OCI-LY1 (cell line): ENCODE data around the gene CALHM5.

ENCODE experiments used
- H2AFZ ChIP-seq: fragments of 200-600 bp; sonication (generic), shearing (Covaris generic); 2 replicates; pipeline ENCODE4 v1.6.0; 2014; ENCODE audit warnings: antibody characterized with exemption, mild to moderate bottlenecking, low read length
- H3F3A ChIP-seq: fragments of 200-600 bp; sonication (generic), shearing (Covaris generic); 2 replicates; pipeline ENCODE4 v1.6.0; 2014; ENCODE audit warnings: mild to moderate bottlenecking, antibody characterized with exemption, low read length, moderate library complexity; ENCODE audit not compliant: insufficient read depth
- H3K27ac ChIP-seq: fragments of 200-600 bp; sonication (generic); 2 replicates; pipeline ENCODE4 v1.5.1; 2014; ENCODE audit warnings: low read length, mixed run types, mild to moderate bottlenecking, low read depth; ENCODE audit not compliant: poor library complexity, severe bottlenecking
- H3K27me3 ChIP-seq: fragments of 200-600 bp; sonication (generic); 2 replicates; pipeline ENCODE4 v1.6.0; 2014; ENCODE audit warnings: antibody characterized with exemption, mild to moderate bottlenecking, low read length, moderate library complexity; ENCODE audit not compliant: insufficient read depth
- H3K36me3 ChIP-seq: fragments of 200-600 bp; sonication (generic); 2 replicates; pipeline ENCODE4 v1.6.1; 2014; ENCODE audit warnings: mild to moderate bottlenecking, antibody characterized with exemption, low read length, moderate library complexity, mixed read lengths; ENCODE audit not compliant: insufficient read depth
- H3K4me1 ChIP-seq: fragments of 200-600 bp; sonication (generic); 2 replicates; pipeline ENCODE4 v1.5.1; 2014; ENCODE audit warnings: mild to moderate bottlenecking, low read length, moderate library complexity; ENCODE audit not compliant: insufficient read depth, severe bottlenecking
- H3K4me2 ChIP-seq: fragments of 200-600 bp; sonication (generic), shearing (Covaris generic); 2 replicates; pipeline ENCODE4 v1.6.1; 2014; ENCODE audit warnings: low read length
- H3K4me3 ChIP-seq: fragments of 200-600 bp; sonication (generic); 2 replicates; pipeline ENCODE4 v1.5.1; 2014; ENCODE audit warnings: low read length, low read depth, mild to moderate bottlenecking, mixed read lengths; ENCODE audit not compliant: poor library complexity, severe bottlenecking
- H3K79me2 ChIP-seq: fragments of 200-600 bp; shearing (Covaris generic); 2 replicates; pipeline ENCODE4 v1.6.1; 2016; ENCODE audit warnings: mixed run types, low read length, mixed read lengths; ENCODE audit not compliant: insufficient read depth
- H3K9ac ChIP-seq: fragments of 200-600 bp; sonication (generic), shearing (Covaris generic); 2 replicates; pipeline ENCODE4 v1.6.1; 2014; ENCODE audit warnings: mild to moderate bottlenecking, low read length, mixed read lengths
- H3K9me2 ChIP-seq: fragments of 200-600 bp; sonication (generic), shearing (Covaris generic); 2 replicates; pipeline ENCODE4 v1.6.1; 2014; ENCODE audit warnings: low read depth, mild to moderate bottlenecking, low read length, mixed read lengths
- H3K9me3 ChIP-seq: fragments of 200-600 bp; shearing (Covaris generic); 2 replicates; pipeline ENCODE4 v1.6.1; 2014; ENCODE audit warnings: low read length, mixed read lengths
- H4K20me1 ChIP-seq: fragments of 200-600 bp; sonication (generic), shearing (Covaris generic); 2 replicates; pipeline ENCODE4 v1.6.0; 2016; ENCODE audit warnings: mild to moderate bottlenecking, low read length; ENCODE audit not compliant: insufficient read depth
- CTCF ChIP-seq: fragments of 200-600 bp; sonication (generic), shearing (Covaris generic); IDR thresholded peaks from 2 replicates; pipeline ENCODE4 v1.5.1; 2017; ENCODE audit warnings: mild to moderate bottlenecking, antibody characterized with exemption, low read length, moderate library complexity, mixed read lengths
- EZH2 ChIP-seq: fragments of 200-600 bp; sonication (generic), shearing (Covaris generic); IDR thresholded peaks from 2 replicates; pipeline ENCODE4 v1.8.0; 2017; ENCODE audit warnings: borderline replicate concordance, mixed run types, mild to moderate bottlenecking, antibody characterized with exemption, low read length, moderate library complexity, mixed read lengths

The CALHM5 gene

GRCh38 chr6:116483616-116484015 lies 27.8 kb upstream of the CALHM5 start:
- Histone ChIP-seq H3K4me3 (no peak overlapping the region), H3K9ac (no peak overlapping the region), H2AFZ (no peak overlapping the region), H3K27ac (no peak overlapping the region), H3K27me3 (no peaks in the 10 kb centered on the region), H3K36me3 (no peaks in the 10 kb centered on the region), H3K79me2 (no peaks in the 10 kb centered on the region), H3F3A (no peaks in the 10 kb centered on the region), H3K9me2 (no peaks in the 10 kb centered on the region), H3K4me1 (no peaks in the 10 kb centered on the region), H4K20me1 (no peaks in the 10 kb centered on the region), H3K9me3 (no peaks in the 10 kb centered on the region), H3K4me2 (no peak overlapping the region)
- no peak for TF ChIP-seq CTCF
- TF ChIP-seq EZH2 = no peak

- H3K4me2 ChIP-seq = no peak overlapping the region
- H3K4me3 ChIP-seq = no peak overlapping the region
- H3K27me3 ChIP-seq = no peaks in the 10 kb centered on the region
- no peak overlapping the region for H3K9ac ChIP-seq
- no peaks in the 10 kb centered on the region for H4K20me1 ChIP-seq
- no peaks in the 10 kb centered on the region for H3F3A ChIP-seq
- no peak for TF ChIP-seq CTCF
- TF ChIP-seq EZH2 = no peak
- no peak overlapping the region for H2AFZ ChIP-seq
- H3K9me3 ChIP-seq = no peaks in the 10 kb centered on the region
- H3K9me2 ChIP-seq = no peaks in the 10 kb centered on the region
- no peaks in the 10 kb centered on the region for H3K79me2 ChIP-seq
- H3K36me3 ChIP-seq = no peaks in the 10 kb centered on the region
- no peaks in the 10 kb centered on the region for H3K4me1 ChIP-seq
- H3K27ac ChIP-seq = no peak overlapping the region
Measured at GRCh38 chr6:116485559-116486184, 25.8 kb upstream of the CALHM5 start.

- H2AFZ ChIP-seq = no peak overlapping the region
Measured at GRCh38 chr6:116491610-116492330, 19.7 kb upstream of the CALHM5 start.

More at GRCh38 chr6:116491610-116492330, 19.7 kb upstream of the CALHM5 start:
- H3K4me2 ChIP-seq = no peak overlapping the region
- no peak overlapping the region for H3K4me3 ChIP-seq
- H3K4me1 ChIP-seq = no peaks in the 10 kb centered on the region
- H4K20me1 ChIP-seq = no peaks in the 10 kb centered on the region
- H3K79me2 ChIP-seq = no peaks in the 10 kb centered on the region
- H3K9ac ChIP-seq = no peak overlapping the region
- no peaks in the 10 kb centered on the region for H3K36me3 ChIP-seq
- no peak overlapping the region for H3K27ac ChIP-seq
- H3K27me3 ChIP-seq = no peaks in the 10 kb centered on the region
- no peaks in the 10 kb centered on the region for H3K9me3 ChIP-seq
- no peaks in the 10 kb centered on the region for H3F3A ChIP-seq
- no peaks in the 10 kb centered on the region for H3K9me2 ChIP-seq
- no peak for TF ChIP-seq EZH2
- TF ChIP-seq CTCF = no peak
